Naive B cell (primary cell): ENCODE measurements around the gene LASP1NB.

Source experiments
- ATAC-seq, 2 donors: fragments of 150-1000 bp; cut with Tn5 transposase; 2 replicates each; pipeline ENCODE4 v1.10.0; 2021; ENCODE audit warnings: low read depth in 2 of 2, mild to moderate bottlenecking in 2 of 2, moderate library complexity in 2 of 2
- DNase-seq: peaks from one replicate; pipeline ENCODE4 v3.0.0; 2022
- H3K27ac Mint-ChIP-seq, 6 donors: one replicate each; pipeline ENCODE4 v1.8.0; 2020 to 2022; ENCODE audit warnings: mild to moderate bottlenecking in 6 of 6, mixed read lengths in 6 of 6, moderate library complexity in 5 of 6, inconsistent platforms in 2 of 6
- H3K27me3 Mint-ChIP-seq, 3 donors: one replicate each; pipeline ENCODE4 v1.8.0; 2021 to 2022; ENCODE audit warnings: mixed read lengths in 3 of 3, mild to moderate bottlenecking in 1 of 3
- H3K36me3 Mint-ChIP-seq, 2 donors: one replicate each; pipeline ENCODE4 v1.8.0; 2020 to 2022; ENCODE audit warnings: mixed read lengths in 2 of 2, inconsistent platforms in 1 of 2, mild to moderate bottlenecking in 1 of 2
- H3K4me1 Mint-ChIP-seq, 3 donors: one replicate each; pipeline ENCODE4 v1.8.0; 2020 to 2022; ENCODE audit warnings: mixed read lengths in 3 of 3, inconsistent platforms in 1 of 3, mild to moderate bottlenecking in 1 of 3, moderate library complexity in 1 of 3
- H3K4me3 Mint-ChIP-seq, 8 donors: one replicate each; pipeline ENCODE4 v1.8.0; 2020 to 2022; ENCODE audit warnings: mild to moderate bottlenecking in 8 of 8, mixed read lengths in 8 of 8, moderate library complexity in 8 of 8, inconsistent platforms in 2 of 8
- H3K9me3 Mint-ChIP-seq, 7 donors: one replicate each; pipeline ENCODE4 v1.8.0; 2020 to 2022; ENCODE audit warnings: mixed read lengths in 7 of 7, mild to moderate bottlenecking in 5 of 7, inconsistent platforms in 2 of 7, moderate library complexity in 1 of 7

The LASP1NB gene

GRCh38 chr17:38914741-38915638 is 10.4 kb upstream of the LASP1NB start:
- H3K36me3 Mint-ChIP-seq, result peaks cover 6 to 23% of the 10 kb centered on the region in 2 donors
- no peak overlapping the region for H3K4me3 Mint-ChIP-seq
- peaks cover 7 to 20% (median 13%) of the 10 kb centered on the region in 3 donors for H3K4me1 Mint-ChIP-seq
- peak overlapping the region in 2 of 6 donors; percentile 50 to 81 for H3K27ac Mint-ChIP-seq
- no peak for DNase-seq
- ATAC-seq, result no peak
- no peaks in the 10 kb centered on the region for H3K9me3 Mint-ChIP-seq
- no peaks in the 10 kb centered on the region for H3K27me3 Mint-ChIP-seq

- peaks cover 6 to 23% of the 10 kb centered on the region in 2 donors for H3K36me3 Mint-ChIP-seq
- H3K4me3 Mint-ChIP-seq, result no peak overlapping the region
- H3K4me1 Mint-ChIP-seq, result peaks cover 7 to 20% (median 19%) of the 10 kb centered on the region in 3 donors
- no peak for DNase-seq
- H3K9me3 Mint-ChIP-seq, result no peaks in the 10 kb centered on the region
- H3K27me3 Mint-ChIP-seq, result no peaks in the 10 kb centered on the region
- ATAC-seq, result no peak
- H3K27ac Mint-ChIP-seq, result peak overlapping the region in 2 of 6 donors; percentile 14 to 50
Observed at GRCh38 chr17:38915639-38915995, 9.8 kb upstream of the LASP1NB start.

GRCh38 chr17:38916771-38917170 is 8.6 kb upstream of the LASP1NB start:
- Mint-ChIP-seq H3K9me3 (no peaks in the 10 kb centered on the region), H3K4me3 (peak overlapping the region in 1 of 8 donors; percentile 10), H3K27ac (peak overlapping the region in 3 of 6 donors; percentile 12 to 54 (median 14)), H3K4me1 (peaks cover 10 to 24% (median 24%) of the 10 kb centered on the region in 3 donors), H3K27me3 (no peaks in the 10 kb centered on the region), H3K36me3 (peaks cover 6 to 23% of the 10 kb centered on the region in 2 donors)
- DNase-seq, result no peak
- no peak for ATAC-seq

- no peaks in the 10 kb centered on the region for H3K27me3 Mint-ChIP-seq
- DNase-seq, result no peak
- peaks cover 10 to 28% (median 24%) of the 10 kb centered on the region in 3 donors for H3K4me1 Mint-ChIP-seq
- H3K27ac Mint-ChIP-seq, result peak overlapping the region in 2 of 6 donors; percentile 12 to 54
- peaks cover 6 to 23% of the 10 kb centered on the region in 2 donors for H3K36me3 Mint-ChIP-seq
- ATAC-seq, result no peak
- H3K9me3 Mint-ChIP-seq, result no peaks in the 10 kb centered on the region
- H3K4me3 Mint-ChIP-seq, result no peak overlapping the region
Observed at GRCh38 chr17:38917259-38917658, 8.2 kb upstream of the LASP1NB start.

GRCh38 chr17:38918129-38918913 is 7.1 kb upstream of the LASP1NB start:
- DNase-seq, result no peak
- Mint-ChIP-seq H3K9me3 (no peaks in the 10 kb centered on the region), H3K4me1 (peaks cover 10 to 28% (median 21%) of the 10 kb centered on the region in 3 donors), H3K36me3 (peaks cover 6 to 23% of the 10 kb centered on the region in 2 donors), H3K4me3 (no peak overlapping the region), H3K27ac (no peak overlapping the region), H3K27me3 (no peaks in the 10 kb centered on the region)
- no peak for ATAC-seq

GRCh38 chr17:38918916-38919315 is 6.5 kb upstream of the LASP1NB start:
- no peak overlapping the region for H3K4me3 Mint-ChIP-seq
- peaks cover 10 to 30% (median 21%) of the 10 kb centered on the region in 3 donors for H3K4me1 Mint-ChIP-seq
- H3K9me3 Mint-ChIP-seq, result no peaks in the 10 kb centered on the region
- no peak for DNase-seq
- peaks cover 6 to 23% of the 10 kb centered on the region in 2 donors for H3K36me3 Mint-ChIP-seq
- no peak for ATAC-seq
- H3K27me3 Mint-ChIP-seq, result no peaks in the 10 kb centered on the region
- peak overlapping the region in 1 of 6 donors; percentile 47 for H3K27ac Mint-ChIP-seq

GRCh38 chr17:38919316-38920078 is 5.9 kb upstream of the LASP1NB start:
- peaks cover 10 to 28% (median 21%) of the 10 kb centered on the region in 3 donors for H3K4me1 Mint-ChIP-seq
- no peaks in the 10 kb centered on the region for H3K9me3 Mint-ChIP-seq
- H3K27ac Mint-ChIP-seq, result peak overlapping the region in 4 of 6 donors; percentile 47 to 82 (median 53)
- no peak for ATAC-seq
- peaks cover 6 to 23% of the 10 kb centered on the region in 2 donors for H3K36me3 Mint-ChIP-seq
- H3K4me3 Mint-ChIP-seq, result no peak overlapping the region
- no peaks in the 10 kb centered on the region for H3K27me3 Mint-ChIP-seq
- DNase-seq, result no peak

GRCh38 chr17:38920374-38921291 is 4.8 kb upstream of the LASP1NB start:
- peak overlapping the region in 5 of 6 donors; percentile 49 to 89 (median 73) for H3K27ac Mint-ChIP-seq
- ATAC-seq (no peak), DNase-seq (no peak)
- no peak overlapping the region for H3K4me3 Mint-ChIP-seq
- H3K4me1 Mint-ChIP-seq, result peaks cover 21 to 30% (median 21%) of the 10 kb centered on the region in 3 donors
- H3K36me3 Mint-ChIP-seq, result peaks cover 6 to 23% of the 10 kb centered on the region in 2 donors
- H3K9me3 Mint-ChIP-seq, result no peaks in the 10 kb centered on the region
- H3K27me3 Mint-ChIP-seq, result no peaks in the 10 kb centered on the region

GRCh38 chr17:38921756-38922411 is 3.5 kb upstream of the LASP1NB start:
- no peak overlapping the region for H3K4me3 Mint-ChIP-seq
- peak overlapping the region in 5 of 6 donors; percentile 19 to 90 (median 49) for H3K27ac Mint-ChIP-seq
- H3K4me1 Mint-ChIP-seq, result peaks cover 20 to 26% (median 21%) of the 10 kb centered on the region in 3 donors
- ATAC-seq (no peak), DNase-seq (no peak)
- no peaks in the 10 kb centered on the region for H3K9me3 Mint-ChIP-seq
- H3K36me3 Mint-ChIP-seq, result peaks cover 4 to 20% of the 10 kb centered on the region in 2 donors
- H3K27me3 Mint-ChIP-seq, result no peaks in the 10 kb centered on the region

GRCh38 chr17:38922538-38923297 is 2.7 kb upstream of the LASP1NB start:
- ATAC-seq (no peak), DNase-seq (no peak)
- Mint-ChIP-seq H3K27ac (peak overlapping the region in 4 of 6 donors; percentile 19 to 77 (median 38)), H3K27me3 (no peaks in the 10 kb centered on the region), H3K4me3 (no peak overlapping the region), H3K9me3 (no peaks in the 10 kb centered on the region), H3K4me1 (peaks cover 17 to 23% (median 21%) of the 10 kb centered on the region in 3 donors), H3K36me3 (peaks cover 0 to 16% of the 10 kb centered on the region in 2 donors)

GRCh38 chr17:38926293-38927070 is 1.1 kb downstream of the LASP1NB start:
- Mint-ChIP-seq H3K27ac (peak overlapping the region in 5 of 6 donors; percentile 4 to 66 (median 52)), H3K27me3 (peaks cover 0 to 7% (median 0%) of the 10 kb centered on the region in 3 donors), H3K9me3 (no peaks in the 10 kb centered on the region), H3K36me3 (no peaks in the 10 kb centered on the region), H3K4me3 (no peak overlapping the region), H3K4me1 (peaks cover 8 to 15% (median 12%) of the 10 kb centered on the region in 3 donors)
- no peak for ATAC-seq
- DNase-seq, result no peak
